Parathyroid adenoma (tissue), 2 donors: Measurements from ENCODE around the gene CLCN7.

ENCODE experiments used
- H2AFZ ChIP-seq: fragments of 300-600 bp; sonication (generic); one replicate; pipeline ENCODE4 v1.7.0; 2017; ENCODE audit warnings: antibody characterized with exemption, mild to moderate bottlenecking
- H3K27ac ChIP-seq: fragments of 300-600 bp; sonication (generic); one replicate; pipeline ENCODE4 v1.7.0; 2017
- H3K27me3 ChIP-seq: fragments of 300-600 bp; sonication (generic); one replicate; pipeline ENCODE4 v1.7.0; 2017; ENCODE audit warnings: low read length; ENCODE audit not compliant: control insufficient read depth, insufficient read depth
- H3K36me3 ChIP-seq: fragments of 300-600 bp; sonication (generic); one replicate; pipeline ENCODE4 v1.7.0; 2017; ENCODE audit warnings: low read length; ENCODE audit not compliant: control insufficient read depth, insufficient read depth
- H3K4me1 ChIP-seq: fragments of 300-600 bp; sonication (generic); one replicate; pipeline ENCODE4 v1.7.0; 2017; ENCODE audit warnings: control low read depth
- H3K4me2 ChIP-seq: fragments of 300-600 bp; sonication (generic); one replicate; pipeline ENCODE4 v1.7.0; 2017; ENCODE audit warnings: low read length
- H3K4me3 ChIP-seq: fragments of 300-600 bp; sonication (generic); one replicate; pipeline ENCODE4 v1.7.0; 2017; ENCODE audit warnings: low read depth, low read length
- H3K79me2 ChIP-seq: fragments of 300-600 bp; sonication (generic); one replicate; pipeline ENCODE4 v1.7.0; 2017; ENCODE audit warnings: control low read depth
- H3K9ac ChIP-seq: fragments of 300-600 bp; sonication (generic); one replicate; pipeline ENCODE4 v1.7.0; 2017; ENCODE audit warnings: mild to moderate bottlenecking
- H3K9me3 ChIP-seq: fragments of 300-600 bp; sonication (generic); one replicate; pipeline ENCODE4 v1.7.0; 2017; ENCODE audit warnings: low read length; ENCODE audit not compliant: control insufficient read depth
- TF ChIP-seq, protein P1 (sequence below): fragments of 300-600 bp; sonication (generic); IDR thresholded peaks from one replicate; pipeline ENCODE4 v1.7.0; 2017; ENCODE audit warnings: antibody characterized with exemption, mild to moderate bottlenecking
- donor health status: primary hyperparathyroidism.

Gene CLCN7

DNA sequence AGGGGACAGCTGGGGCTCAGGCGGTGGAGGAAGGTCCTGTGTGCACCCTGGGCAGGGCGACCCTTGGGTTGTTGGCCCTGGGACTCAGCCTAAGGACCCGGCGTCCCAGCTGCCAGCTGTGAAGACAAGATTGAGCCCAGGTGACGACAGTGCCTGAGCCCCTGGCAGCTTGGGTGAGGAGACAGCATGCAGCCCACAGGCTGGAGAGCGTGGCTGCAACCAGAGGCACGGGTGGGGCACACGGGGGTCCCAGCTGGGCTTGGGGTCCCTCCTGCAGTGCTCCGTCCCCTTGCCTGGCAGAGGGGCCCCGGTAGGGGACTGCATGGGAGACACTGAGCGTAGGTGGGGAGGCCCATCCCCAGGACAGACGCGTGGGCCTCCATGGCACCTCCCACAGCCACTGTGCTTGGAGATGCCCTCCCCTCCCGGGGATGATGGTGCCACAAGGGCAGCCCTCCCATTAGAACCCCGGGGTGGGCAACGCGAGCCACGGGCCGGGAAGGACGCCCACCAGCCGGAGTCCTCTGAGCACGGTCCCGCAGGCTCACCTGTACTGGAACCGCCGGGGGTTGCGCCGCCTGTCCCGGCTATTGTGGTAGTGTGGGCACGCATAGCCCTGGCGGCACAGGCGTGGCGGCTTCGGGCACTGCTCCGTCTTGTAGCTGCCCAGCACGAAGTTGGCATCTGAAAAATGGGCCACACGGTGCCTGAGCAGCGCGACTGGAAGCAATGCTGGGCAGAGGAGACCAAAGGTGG, 75.8 kb downstream of the CLCN7 start:
- Histone ChIP-seq H3K36me3 (no peaks in the 10 kb centered on the region), H2AFZ (no peak overlapping the region)

DNA sequence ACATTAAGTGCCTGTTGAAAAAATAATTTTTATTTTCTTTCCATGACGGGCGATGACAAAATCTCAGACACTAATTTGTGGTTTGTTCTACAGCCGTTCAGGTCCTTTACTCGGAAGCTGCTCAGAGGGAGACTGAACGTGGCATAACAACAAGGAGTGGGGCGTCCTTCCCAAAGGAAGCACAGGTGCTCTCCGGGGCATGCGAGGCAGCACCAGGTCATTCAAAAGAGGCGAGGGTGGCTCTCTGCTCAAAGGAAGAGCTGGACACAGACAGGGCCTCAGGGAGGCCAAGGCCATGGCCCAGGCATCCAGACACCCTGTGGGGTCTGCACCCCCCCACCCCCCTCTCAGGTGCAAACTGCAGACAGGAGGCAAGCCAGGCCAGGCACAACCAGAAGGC, 76.5 kb downstream of the CLCN7 start:
- Histone ChIP-seq H3K4me2 (no peak overlapping the region), H3K9ac (no peak overlapping the region), H3K27ac (no peak overlapping the region), H3K4me3 (no peak overlapping the region), H2AFZ (no peak overlapping the region), H3K27me3 (no peaks in the 10 kb centered on the region), H3K4me1 (no peaks in the 10 kb centered on the region), H3K9me3 (no peaks in the 10 kb centered on the region), H3K36me3 (no peaks in the 10 kb centered on the region), H3K79me2 (peaks cover 8% of the 10 kb centered on the region)
- TF ChIP-seq, protein P1, sequence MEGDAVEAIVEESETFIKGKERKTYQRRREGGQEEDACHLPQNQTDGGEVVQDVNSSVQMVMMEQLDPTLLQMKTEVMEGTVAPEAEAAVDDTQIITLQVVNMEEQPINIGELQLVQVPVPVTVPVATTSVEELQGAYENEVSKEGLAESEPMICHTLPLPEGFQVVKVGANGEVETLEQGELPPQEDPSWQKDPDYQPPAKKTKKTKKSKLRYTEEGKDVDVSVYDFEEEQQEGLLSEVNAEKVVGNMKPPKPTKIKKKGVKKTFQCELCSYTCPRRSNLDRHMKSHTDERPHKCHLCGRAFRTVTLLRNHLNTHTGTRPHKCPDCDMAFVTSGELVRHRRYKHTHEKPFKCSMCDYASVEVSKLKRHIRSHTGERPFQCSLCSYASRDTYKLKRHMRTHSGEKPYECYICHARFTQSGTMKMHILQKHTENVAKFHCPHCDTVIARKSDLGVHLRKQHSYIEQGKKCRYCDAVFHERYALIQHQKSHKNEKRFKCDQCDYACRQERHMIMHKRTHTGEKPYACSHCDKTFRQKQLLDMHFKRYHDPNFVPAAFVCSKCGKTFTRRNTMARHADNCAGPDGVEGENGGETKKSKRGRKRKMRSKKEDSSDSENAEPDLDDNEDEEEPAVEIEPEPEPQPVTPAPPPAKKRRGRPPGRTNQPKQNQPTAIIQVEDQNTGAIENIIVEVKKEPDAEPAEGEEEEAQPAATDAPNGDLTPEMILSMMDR, result no peak

More for the DNA sequence above, 75.8 kb downstream of the CLCN7 start:
- Histone ChIP-seq H3K4me1 (no peaks in the 10 kb centered on the region), H3K79me2 (peaks cover 8% of the 10 kb centered on the region), H3K27me3 (no peaks in the 10 kb centered on the region), H3K4me2 (no peak overlapping the region), H3K27ac (no peak overlapping the region), H3K4me3 (no peak overlapping the region), H3K9me3 (no peaks in the 10 kb centered on the region), H3K9ac (no peak overlapping the region)
- TF ChIP-seq, protein P1, result no peak

DNA sequence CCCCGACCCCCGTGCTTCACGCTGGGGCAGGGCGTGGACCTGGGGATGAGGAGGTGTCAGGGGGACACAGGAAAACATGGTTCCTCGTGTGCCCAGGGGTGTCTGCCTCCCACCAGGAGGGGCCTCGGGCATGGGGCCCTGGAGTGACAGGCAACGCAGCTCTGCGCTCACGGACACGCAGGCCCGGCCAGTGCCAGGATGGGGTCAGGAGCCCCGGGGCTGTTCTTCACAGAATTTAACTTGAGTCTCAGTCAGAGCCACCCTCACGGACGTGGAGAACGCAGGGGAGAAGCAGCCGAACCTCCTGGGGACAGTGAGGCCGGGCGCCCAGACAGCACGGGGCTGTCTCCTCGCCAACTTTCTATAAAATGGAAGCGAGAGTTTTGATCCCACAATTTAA, 77.0 kb downstream of the CLCN7 start:
- Histone ChIP-seq H3K9me3 (no peaks in the 10 kb centered on the region), H3K9ac (no peak overlapping the region), H3K27ac (no peak overlapping the region), H3K4me3 (no peak overlapping the region), H3K79me2 (peaks cover 8% of the 10 kb centered on the region), H2AFZ (no peak overlapping the region), H3K36me3 (no peaks in the 10 kb centered on the region), H3K27me3 (no peaks in the 10 kb centered on the region), H3K4me2 (no peak overlapping the region), H3K4me1 (no peaks in the 10 kb centered on the region)
- TF ChIP-seq, protein P1, result no peak

DNA sequence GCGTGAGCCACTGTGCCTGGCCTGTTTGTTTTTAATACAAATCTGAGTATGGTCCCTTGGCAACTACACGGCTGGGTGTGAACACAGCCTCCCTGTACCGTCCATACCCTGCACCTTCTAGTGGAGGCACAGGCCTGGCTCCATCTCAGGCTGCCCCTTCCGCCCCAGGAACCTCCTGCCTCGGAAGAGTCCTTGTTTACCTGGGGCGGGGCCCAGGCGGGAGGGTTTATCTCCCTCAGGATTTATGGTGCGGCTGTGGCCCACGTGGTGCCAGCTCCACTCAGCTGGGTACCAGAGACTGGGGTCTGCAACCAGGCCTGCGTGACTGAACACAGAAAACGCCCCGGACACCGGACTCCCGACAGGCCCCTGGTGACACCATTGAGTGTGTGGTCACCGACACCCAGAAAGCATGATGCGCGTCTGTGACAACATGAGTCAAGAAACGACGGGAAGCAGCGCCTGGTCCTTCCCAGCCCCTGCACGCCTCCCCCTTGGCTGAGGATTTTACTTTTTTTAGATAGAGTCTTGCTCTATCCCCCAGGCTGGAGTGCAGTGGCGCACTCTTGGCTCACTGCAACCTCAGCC, 79.3 kb downstream of the CLCN7 start:
- Histone ChIP-seq H3K27me3 (no peaks in the 10 kb centered on the region), H3K36me3 (no peaks in the 10 kb centered on the region), H2AFZ (no peak overlapping the region), H3K9me3 (no peaks in the 10 kb centered on the region), H3K27ac (no peak overlapping the region), H3K9ac (no peak overlapping the region), H3K4me2 (no peak overlapping the region), H3K4me1 (no peaks in the 10 kb centered on the region), H3K4me3 (no peak overlapping the region), H3K79me2 (peaks cover 5% of the 10 kb centered on the region)
- TF ChIP-seq, protein P1, result no peak
